Breast epithelium (tissue), 3 donors: ENCODE measurements around the gene FGF5.
"Not testable (repeated sequence)": the region's sequence is repeated elsewhere in the genome, so short reads cannot be mapped to it uniquely, and the experiment has no call there.

Experiments used
- CTCF ChIP-seq, 3 donors: fragments of 450-650 bp; IDR thresholded peaks; one replicate each; pipeline ENCODE4 v1.5.1; 2016 to 2017; ENCODE audit warnings: antibody characterized with exemption in 3 of 3, mild to moderate bottlenecking in 3 of 3, moderate library complexity in 3 of 3
- POLR2A ChIP-seq: fragments of 450-650 bp; IDR thresholded peaks from one replicate; pipeline ENCODE4 v1.6.1; 2016; ENCODE audit warnings: antibody characterized with exemption, mild to moderate bottlenecking, moderate library complexity
- POLR2AphosphoS5 ChIP-seq, 3 donors: sonication (generic); formaldehyde crosslinking; IDR thresholded peaks; one replicate each; pipeline ENCODE4 v1.6.1; 2017; ENCODE audit warnings: antibody characterized with exemption in 3 of 3

DNA sequence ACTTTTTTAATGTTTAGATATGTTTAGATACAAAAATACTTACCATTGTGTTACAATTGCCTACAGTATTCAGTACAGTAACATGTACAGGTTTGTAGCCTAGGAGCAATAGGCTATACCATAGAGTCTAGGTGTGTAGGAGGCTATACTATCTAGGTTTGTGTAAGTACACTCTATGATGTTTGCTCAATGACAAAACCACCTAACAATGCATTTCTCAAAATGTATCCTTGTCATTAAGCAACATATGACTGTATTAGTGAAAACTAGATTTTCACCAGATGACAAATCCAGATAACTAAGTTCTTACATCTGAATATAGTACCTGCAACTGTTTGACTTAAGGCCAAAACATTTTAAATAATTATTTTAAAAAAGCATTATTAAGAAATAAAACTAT is 49.4 kb downstream of the FGF5 start:
- TF ChIP-seq CTCF (IDR thresholded peaks at IDR 0.05); POLR2AphosphoS5 (IDR thresholded peaks at IDR 0.05); POLR2A: not testable (repeated sequence)
